K562 (cell line): ENCODE measurements around the gene LRRC4B.

Experiments used
- ATF1 ChIP-seq, 2 experiments: fragments of 450-650 bp in 1 of 2; IDR thresholded peaks; 2 replicates each; pipeline ENCODE4 v1.6.1; 2016; ENCODE audit warnings: missing compliant biosample characterization in 1 of 2, missing genetic modification characterization in 1 of 2
- CBX8 ChIP-seq: fragments of 200-600 bp; sonication (generic); IDR thresholded peaks from 2 replicates; pipeline ENCODE4 v1.6.1; 2012; ENCODE audit warnings: borderline replicate concordance, mixed run types, low read depth, mild to moderate bottlenecking, moderate library complexity, mixed read lengths, low read length, control low read depth, inconsistent platforms; ENCODE audit not compliant: poor library complexity, severe bottlenecking; ENCODE audit errors: extremely low read depth
- MAFK ChIP-seq: IDR thresholded peaks from 2 replicates; pipeline ENCODE4 v1.6.1; 2011; ENCODE audit warnings: low read length, improper control_type of control experiment
- POLR2AphosphoS5 ChIP-seq: IDR thresholded peaks from 2 replicates; pipeline ENCODE4 v1.6.1; 2011; ENCODE audit warnings: mild to moderate bottlenecking, low read depth, low read length, moderate library complexity; ENCODE audit not compliant: control insufficient read depth, insufficient read depth
- TF ChIP-seq, protein P1 (sequence below): fragments of 250-450 bp; sonication (Bioruptor Pico); IDR thresholded peaks from 2 replicates; pipeline ENCODE4 v1.4.0; 2020; ENCODE audit warnings: mild to moderate bottlenecking, moderate library complexity
- TF ChIP-seq, protein P2 (sequence below): fragments of 450-650 bp; IDR thresholded peaks from 2 replicates; pipeline ENCODE4 v1.6.1; 2016

DNA sequence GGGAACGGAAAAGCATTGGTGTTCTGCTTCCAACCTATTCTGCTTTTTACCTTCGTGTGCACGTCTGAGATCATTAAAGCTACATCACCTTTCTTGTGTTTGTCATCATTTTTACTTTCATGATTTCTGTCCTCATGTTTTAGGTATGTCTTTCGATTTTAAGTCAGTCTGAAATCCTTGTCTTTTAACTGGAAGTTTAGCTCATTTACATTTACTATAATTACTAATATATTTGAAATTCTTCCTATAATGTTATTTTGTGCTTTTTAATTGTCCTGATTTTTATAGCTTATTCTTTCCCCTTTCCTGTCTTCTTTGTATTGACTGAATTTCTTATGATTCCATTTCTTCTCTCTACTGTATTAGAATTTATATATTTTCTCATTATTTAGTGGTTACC is 35.3 kb downstream of the LRRC4B start:
- TF ChIP-seq, protein P1, sequence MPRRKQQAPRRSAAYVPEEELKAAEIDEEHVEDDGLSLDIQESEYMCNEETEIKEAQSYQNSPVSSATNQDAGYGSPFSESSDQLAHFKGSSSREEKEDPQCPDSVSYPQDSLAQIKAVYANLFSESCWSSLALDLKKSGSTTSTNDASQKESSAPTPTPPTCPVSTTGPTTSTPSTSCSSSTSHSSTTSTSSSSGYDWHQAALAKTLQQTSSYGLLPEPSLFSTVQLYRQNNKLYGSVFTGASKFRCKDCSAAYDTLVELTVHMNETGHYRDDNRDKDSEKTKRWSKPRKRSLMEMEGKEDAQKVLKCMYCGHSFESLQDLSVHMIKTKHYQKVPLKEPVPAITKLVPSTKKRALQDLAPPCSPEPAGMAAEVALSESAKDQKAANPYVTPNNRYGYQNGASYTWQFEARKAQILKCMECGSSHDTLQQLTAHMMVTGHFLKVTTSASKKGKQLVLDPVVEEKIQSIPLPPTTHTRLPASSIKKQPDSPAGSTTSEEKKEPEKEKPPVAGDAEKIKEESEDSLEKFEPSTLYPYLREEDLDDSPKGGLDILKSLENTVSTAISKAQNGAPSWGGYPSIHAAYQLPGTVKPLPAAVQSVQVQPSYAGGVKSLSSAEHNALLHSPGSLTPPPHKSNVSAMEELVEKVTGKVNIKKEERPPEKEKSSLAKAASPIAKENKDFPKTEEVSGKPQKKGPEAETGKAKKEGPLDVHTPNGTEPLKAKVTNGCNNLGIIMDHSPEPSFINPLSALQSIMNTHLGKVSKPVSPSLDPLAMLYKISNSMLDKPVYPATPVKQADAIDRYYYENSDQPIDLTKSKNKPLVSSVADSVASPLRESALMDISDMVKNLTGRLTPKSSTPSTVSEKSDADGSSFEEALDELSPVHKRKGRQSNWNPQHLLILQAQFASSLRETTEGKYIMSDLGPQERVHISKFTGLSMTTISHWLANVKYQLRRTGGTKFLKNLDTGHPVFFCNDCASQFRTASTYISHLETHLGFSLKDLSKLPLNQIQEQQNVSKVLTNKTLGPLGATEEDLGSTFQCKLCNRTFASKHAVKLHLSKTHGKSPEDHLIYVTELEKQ (CRISPR knock-in tag), result no peak
- no peak for TF ChIP-seq CBX8
- TF ChIP-seq POLR2AphosphoS5, result no peak
- no peak for TF ChIP-seq ATF1 (CRISPR knock-in tag; IDR thresholded peaks at IDR 0.05)
- TF ChIP-seq ATF1 (tag; IDR thresholded peaks at IDR 0.05), result no peak
- TF ChIP-seq, protein P2, sequence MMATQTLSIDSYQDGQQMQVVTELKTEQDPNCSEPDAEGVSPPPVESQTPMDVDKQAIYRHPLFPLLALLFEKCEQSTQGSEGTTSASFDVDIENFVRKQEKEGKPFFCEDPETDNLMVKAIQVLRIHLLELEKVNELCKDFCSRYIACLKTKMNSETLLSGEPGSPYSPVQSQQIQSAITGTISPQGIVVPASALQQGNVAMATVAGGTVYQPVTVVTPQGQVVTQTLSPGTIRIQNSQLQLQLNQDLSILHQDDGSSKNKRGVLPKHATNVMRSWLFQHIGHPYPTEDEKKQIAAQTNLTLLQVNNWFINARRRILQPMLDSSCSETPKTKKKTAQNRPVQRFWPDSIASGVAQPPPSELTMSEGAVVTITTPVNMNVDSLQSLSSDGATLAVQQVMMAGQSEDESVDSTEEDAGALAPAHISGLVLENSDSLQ, result no peak
- no peak for TF ChIP-seq MAFK
